ENCODE measurements around the gene EMC10. TPM values are rescaled to one million over a fixed set of nuclear protein-coding genes. Genes with fewer than 3 reads are reported as not detected.

Gene EMC10
- total RNA-seq, 1 experiment from 2014 or later = 66.7 TPM

DNA sequence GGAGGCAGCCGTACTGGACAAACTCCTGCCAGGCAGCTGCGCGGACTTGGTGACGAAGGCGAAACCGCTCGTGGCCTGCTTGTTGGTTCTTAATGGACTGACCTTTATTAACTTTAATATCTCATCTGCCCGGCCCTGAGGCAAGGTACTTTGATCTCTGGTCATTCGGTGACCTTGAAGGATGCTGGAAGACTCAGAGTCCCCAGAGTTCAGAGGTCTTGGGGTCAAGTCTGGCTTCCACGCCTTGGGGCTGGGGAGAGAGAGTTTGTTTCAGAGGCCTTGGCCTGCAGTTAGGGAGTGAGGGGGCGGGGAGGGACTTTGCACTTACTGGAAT is 9.6 kb upstream of the EMC10 start:
- ChIA-PET CTCF (no interaction called here), POLR2A (no interaction called here)
- H3K9me3 ChIP-seq (ENCODE audit: control insufficient read depth, insufficient read depth, low read depth, low read length) = no peaks in the 10 kb centered on the region
- in situ Hi-C loops (cut with HindIII; ENCODE audit: low pct_unique_long_range_greater_than_20kb, low sequenced_read_pairs) (no loop called here), intact Hi-C loops (cut with micrococcal nuclease; ENCODE audit: unreplicated experiment) (no loop called here)
- no TSS peak for BruUV-seq (replicated peaks)
- no peaks in the 10 kb centered on the region for H3K27me3 ChIP-seq (ENCODE audit: control insufficient read depth, insufficient read depth, low read length)
- no peak for ATAC-seq
- no peaks in the 10 kb centered on the region for H3K36me3 ChIP-seq (ENCODE audit: control insufficient read depth, insufficient read depth, low read length)
- no peak for DNase-seq (ENCODE audit: low read depth, low spot score)
- H3K27ac ChIP-seq (ENCODE audit: low read length) = no peak overlapping the region
- no peaks in the 10 kb centered on the region for H3K4me1 ChIP-seq (ENCODE audit: control insufficient read depth, insufficient read depth, low read length)
- TF ChIP-seq, protein P1, sequence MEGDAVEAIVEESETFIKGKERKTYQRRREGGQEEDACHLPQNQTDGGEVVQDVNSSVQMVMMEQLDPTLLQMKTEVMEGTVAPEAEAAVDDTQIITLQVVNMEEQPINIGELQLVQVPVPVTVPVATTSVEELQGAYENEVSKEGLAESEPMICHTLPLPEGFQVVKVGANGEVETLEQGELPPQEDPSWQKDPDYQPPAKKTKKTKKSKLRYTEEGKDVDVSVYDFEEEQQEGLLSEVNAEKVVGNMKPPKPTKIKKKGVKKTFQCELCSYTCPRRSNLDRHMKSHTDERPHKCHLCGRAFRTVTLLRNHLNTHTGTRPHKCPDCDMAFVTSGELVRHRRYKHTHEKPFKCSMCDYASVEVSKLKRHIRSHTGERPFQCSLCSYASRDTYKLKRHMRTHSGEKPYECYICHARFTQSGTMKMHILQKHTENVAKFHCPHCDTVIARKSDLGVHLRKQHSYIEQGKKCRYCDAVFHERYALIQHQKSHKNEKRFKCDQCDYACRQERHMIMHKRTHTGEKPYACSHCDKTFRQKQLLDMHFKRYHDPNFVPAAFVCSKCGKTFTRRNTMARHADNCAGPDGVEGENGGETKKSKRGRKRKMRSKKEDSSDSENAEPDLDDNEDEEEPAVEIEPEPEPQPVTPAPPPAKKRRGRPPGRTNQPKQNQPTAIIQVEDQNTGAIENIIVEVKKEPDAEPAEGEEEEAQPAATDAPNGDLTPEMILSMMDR (IDR thresholded peaks at IDR 0.05) = no peak
- TF ChIP-seq POLR2AphosphoS5 (IDR thresholded peaks at IDR 0.05; ENCODE audit: low read depth, low read length) = no peak
- no peak for TF ChIP-seq SIN3A (IDR thresholded peaks at IDR 0.05; ENCODE audit: borderline replicate concordance, insufficient read depth, low read depth, low read length)
- TF ChIP-seq, protein P2, sequence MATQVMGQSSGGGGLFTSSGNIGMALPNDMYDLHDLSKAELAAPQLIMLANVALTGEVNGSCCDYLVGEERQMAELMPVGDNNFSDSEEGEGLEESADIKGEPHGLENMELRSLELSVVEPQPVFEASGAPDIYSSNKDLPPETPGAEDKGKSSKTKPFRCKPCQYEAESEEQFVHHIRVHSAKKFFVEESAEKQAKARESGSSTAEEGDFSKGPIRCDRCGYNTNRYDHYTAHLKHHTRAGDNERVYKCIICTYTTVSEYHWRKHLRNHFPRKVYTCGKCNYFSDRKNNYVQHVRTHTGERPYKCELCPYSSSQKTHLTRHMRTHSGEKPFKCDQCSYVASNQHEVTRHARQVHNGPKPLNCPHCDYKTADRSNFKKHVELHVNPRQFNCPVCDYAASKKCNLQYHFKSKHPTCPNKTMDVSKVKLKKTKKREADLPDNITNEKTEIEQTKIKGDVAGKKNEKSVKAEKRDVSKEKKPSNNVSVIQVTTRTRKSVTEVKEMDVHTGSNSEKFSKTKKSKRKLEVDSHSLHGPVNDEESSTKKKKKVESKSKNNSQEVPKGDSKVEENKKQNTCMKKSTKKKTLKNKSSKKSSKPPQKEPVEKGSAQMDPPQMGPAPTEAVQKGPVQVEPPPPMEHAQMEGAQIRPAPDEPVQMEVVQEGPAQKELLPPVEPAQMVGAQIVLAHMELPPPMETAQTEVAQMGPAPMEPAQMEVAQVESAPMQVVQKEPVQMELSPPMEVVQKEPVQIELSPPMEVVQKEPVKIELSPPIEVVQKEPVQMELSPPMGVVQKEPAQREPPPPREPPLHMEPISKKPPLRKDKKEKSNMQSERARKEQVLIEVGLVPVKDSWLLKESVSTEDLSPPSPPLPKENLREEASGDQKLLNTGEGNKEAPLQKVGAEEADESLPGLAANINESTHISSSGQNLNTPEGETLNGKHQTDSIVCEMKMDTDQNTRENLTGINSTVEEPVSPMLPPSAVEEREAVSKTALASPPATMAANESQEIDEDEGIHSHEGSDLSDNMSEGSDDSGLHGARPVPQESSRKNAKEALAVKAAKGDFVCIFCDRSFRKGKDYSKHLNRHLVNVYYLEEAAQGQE (IDR thresholded peaks at IDR 0.05; ENCODE audit: insufficient read depth in 1 of 2, low read depth in 2 of 2, low read length in 1 of 2) = no peak
- TF ChIP-seq TCF7L2 (IDR thresholded peaks at IDR 0.05; ENCODE audit: low read depth, low read length) = no peak
- H3K4me3 ChIP-seq (ENCODE audit: low read depth in 2 of 2, low read length in 2 of 2) = no peak overlapping the region

GRCh38 chr19:50467566-50467965 is 8.7 kb upstream of the EMC10 start:
- H3K4me3 ChIP-seq (ENCODE audit: low read depth in 2 of 2, low read length in 2 of 2) = no peak overlapping the region
- in situ Hi-C loops (cut with HindIII; ENCODE audit: low pct_unique_long_range_greater_than_20kb, low sequenced_read_pairs) (no loop called here), intact Hi-C loops (cut with micrococcal nuclease; ENCODE audit: unreplicated experiment) (no loop called here)
- ChIA-PET CTCF (no interaction called here), POLR2A (no interaction called here)
- H3K27ac ChIP-seq (ENCODE audit: low read length) = no peak overlapping the region
- no peaks in the 10 kb centered on the region for H3K9me3 ChIP-seq (ENCODE audit: control insufficient read depth, insufficient read depth, low read depth, low read length)
- no peaks in the 10 kb centered on the region for H3K4me1 ChIP-seq (ENCODE audit: control insufficient read depth, insufficient read depth, low read length)
- H3K27me3 ChIP-seq (ENCODE audit: control insufficient read depth, insufficient read depth, low read length) = no peaks in the 10 kb centered on the region
- H3K36me3 ChIP-seq (ENCODE audit: control insufficient read depth, insufficient read depth, low read length) = no peaks in the 10 kb centered on the region
- no peak for ATAC-seq
- BruUV-seq (replicated peaks) = no TSS peak
- TF ChIP-seq TCF7L2 (IDR thresholded peaks at IDR 0.05; ENCODE audit: low read depth, low read length) (no peak), POLR2AphosphoS5 (IDR thresholded peaks at IDR 0.05; ENCODE audit: low read depth, low read length) (no peak), SIN3A (IDR thresholded peaks at IDR 0.05; ENCODE audit: borderline replicate concordance, insufficient read depth, low read depth, low read length) (no peak)
- TF ChIP-seq, protein P1 (IDR thresholded peaks at IDR 0.05) = no peak
- TF ChIP-seq, protein P2 (IDR thresholded peaks at IDR 0.05; ENCODE audit: insufficient read depth in 1 of 2, low read depth in 2 of 2, low read length in 1 of 2) = no peak
- DNase-seq (ENCODE audit: low read depth, low spot score) = no peak
